Natural killer cell treated with Interleukin-12 subunit alpha and Interleukin-12 subunit beta and Interleukin-15 and Interleukin-18, amount 100 ng/mL, for 72 hours (primary cell): ENCODE data around the gene PTPRN2. TPM values are rescaled to one million over a fixed set of nuclear protein-coding genes. Genes with fewer than 3 reads are reported as not detected.
A peak's percentile ranks its signal among the peaks of the same experiment; 100 is the strongest.

ENCODE experiments used
- ATAC-seq, 2 donors: fragments of 150-1000 bp; cut with Tn5 transposase in 1 of 2; sonication (Bioruptor Pico), chemical (Tn5 transposase) in 1 of 2; 2 replicates each; pipeline ENCODE4 v1.10.0; 2021
- DNase-seq: peaks from one replicate; pipeline ENCODE4 v3.0.0; 2022; ENCODE audit warnings: low spot score
- H3K27ac Mint-ChIP-seq, 2 donors: 1 replicate in 1 of 2; 2 replicates in 1 of 2; pipeline ENCODE4 v1.8.0; 2022; ENCODE audit warnings: mixed read lengths in 2 of 2, mild to moderate bottlenecking in 1 of 2, moderate library complexity in 1 of 2
- H3K27me3 Mint-ChIP-seq, 2 donors: 1 replicate in 1 of 2; 2 replicates in 1 of 2; pipeline ENCODE4 v1.8.0; 2022; ENCODE audit warnings: mixed read lengths in 2 of 2
- H3K36me3 Mint-ChIP-seq: one replicate; pipeline ENCODE4 v1.8.0; 2022; ENCODE audit warnings: mixed read lengths
- H3K4me1 Mint-ChIP-seq, 2 donors: 1 replicate in 1 of 2; 2 replicates in 1 of 2; pipeline ENCODE4 v1.8.0; 2022; ENCODE audit warnings: low read depth in 2 of 2, mixed read lengths in 2 of 2, mild to moderate bottlenecking in 1 of 2
- H3K4me3 Mint-ChIP-seq: one replicate; pipeline ENCODE4 v1.8.0; 2022; ENCODE audit warnings: mixed read lengths
- H3K9me3 Mint-ChIP-seq: 2 replicates; pipeline ENCODE4 v1.8.0; 2022; ENCODE audit warnings: mixed read lengths
- total RNA-seq, 2 donors: library from RNA; stranded (reverse); gene quantifications; one replicate each; pipeline ENCODE4 v1.2.3, GENCODE V29; 2022

Gene PTPRN2
- total RNA-seq, 2 donors from 2014 or later = 0.17 to 0.74 TPM

DNA sequence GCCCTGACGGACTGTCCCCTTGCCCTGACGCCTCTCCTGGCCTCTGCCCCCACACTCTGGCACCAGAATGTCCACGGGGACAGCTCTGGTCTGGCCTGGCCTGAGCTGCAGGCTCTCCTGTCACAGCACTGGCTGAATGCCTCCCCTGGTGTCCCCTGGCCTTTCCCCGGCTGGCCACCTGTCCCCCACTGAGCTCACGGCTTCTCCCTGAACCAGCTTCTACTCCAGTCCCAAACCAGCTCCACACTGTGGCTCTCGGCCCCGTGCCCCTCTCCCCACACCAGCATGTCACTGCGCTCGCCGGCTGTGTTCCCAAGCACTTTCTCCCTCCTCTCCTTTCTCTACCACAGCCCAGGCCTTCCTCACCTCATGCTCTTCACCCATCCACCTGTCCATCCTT, 864.4 kb downstream of the PTPRN2 start:
- Mint-ChIP-seq H3K4me3 (no peak overlapping the region), H3K36me3 (no peaks in the 10 kb centered on the region), H3K27me3 (peaks cover 7 to 9% of the 10 kb centered on the region in 2 donors), H3K27ac (no peak overlapping the region), H3K9me3 (no peaks in the 10 kb centered on the region), H3K4me1 (no peaks in the 10 kb centered on the region)
- no peak for DNase-seq
- ATAC-seq = no peak

DNA sequence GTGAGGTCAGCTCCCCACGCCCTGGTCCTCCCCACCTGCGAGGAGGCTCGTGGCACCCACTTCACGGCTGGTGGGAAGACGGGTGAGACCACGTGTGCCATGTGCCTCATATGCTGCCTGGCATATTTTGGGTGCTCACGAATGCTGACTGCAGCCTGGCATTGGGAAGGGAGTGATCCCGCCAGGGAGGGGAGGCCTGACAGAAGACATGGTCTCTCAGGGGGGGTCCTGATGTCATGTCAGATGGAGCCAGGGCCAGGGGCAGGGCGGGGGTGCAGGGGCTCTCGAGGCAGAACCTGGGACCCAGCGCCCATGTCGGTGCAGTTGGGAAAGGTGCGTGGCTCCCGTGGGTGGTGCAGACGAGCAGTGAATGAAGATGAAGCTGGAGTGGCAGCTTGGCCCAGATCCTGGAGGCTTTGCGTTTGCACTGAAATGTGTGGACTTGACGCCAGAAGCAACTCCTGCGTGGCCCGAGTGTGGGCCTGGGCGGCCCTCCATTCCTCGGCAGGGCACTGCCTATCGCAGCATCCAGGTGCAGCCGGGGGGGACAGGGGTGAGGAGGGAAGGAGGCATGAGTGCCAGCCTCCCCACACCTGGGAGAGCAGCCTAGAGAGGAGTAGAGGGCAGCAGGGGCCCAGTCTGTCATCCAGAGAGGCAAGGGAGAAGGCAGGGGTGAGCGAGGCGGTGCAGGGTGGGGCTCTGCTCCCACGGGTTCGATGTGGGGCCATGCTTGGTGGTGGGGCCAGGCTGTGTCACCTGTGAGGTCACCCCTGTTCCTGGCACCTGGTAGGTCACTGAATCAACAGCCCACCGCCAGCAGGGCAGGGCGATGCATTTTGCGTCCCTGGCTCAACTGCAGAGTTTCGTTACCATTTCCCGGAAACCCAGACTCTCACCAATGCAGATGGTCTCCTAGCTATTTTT, 865.2 kb downstream of the PTPRN2 start:
- H3K36me3 Mint-ChIP-seq = no peaks in the 10 kb centered on the region
- peak; percentile 59 for DNase-seq
- no peaks in the 10 kb centered on the region for H3K4me1 Mint-ChIP-seq
- no peak overlapping the region for H3K4me3 Mint-ChIP-seq
- H3K27me3 Mint-ChIP-seq = peaks cover 7 to 9% of the 10 kb centered on the region in 2 donors
- H3K9me3 Mint-ChIP-seq = no peaks in the 10 kb centered on the region
- no peak overlapping the region for H3K27ac Mint-ChIP-seq
- ATAC-seq = no peak

DNA sequence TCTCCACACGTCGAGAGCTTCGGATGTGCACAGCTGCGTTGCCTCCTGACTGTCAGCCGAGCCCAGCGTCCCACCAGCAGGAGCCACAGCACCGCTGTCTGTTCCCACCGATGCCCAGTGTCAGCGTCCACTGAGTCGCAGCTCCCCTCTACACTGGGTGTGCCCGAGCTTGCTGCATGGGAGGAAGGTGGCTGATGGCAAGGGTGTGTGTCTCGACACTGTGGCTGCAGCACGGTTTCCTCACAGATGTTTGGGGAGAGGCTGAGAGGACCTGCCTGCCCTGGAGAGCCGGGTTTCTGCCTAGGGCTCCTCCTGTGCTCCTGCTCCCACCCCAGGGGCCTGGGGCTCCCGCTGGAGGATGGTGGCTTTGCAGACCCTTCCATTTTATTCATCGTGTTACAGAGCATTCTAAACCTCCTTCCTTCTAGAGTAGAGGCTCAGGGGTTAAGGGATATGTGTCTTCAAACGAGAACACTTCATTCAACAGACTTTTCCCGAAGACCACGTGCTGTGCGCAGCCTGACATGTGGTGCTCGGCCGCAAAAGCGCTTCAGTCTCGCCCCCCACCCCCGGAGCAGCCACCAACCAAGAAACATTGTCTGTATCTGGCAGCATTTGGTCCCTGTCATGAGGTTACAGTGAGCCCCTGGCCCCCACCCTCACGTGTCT, 866.0 kb downstream of the PTPRN2 start:
- DNase-seq = peak; percentile 42
- H3K27ac Mint-ChIP-seq = no peak overlapping the region
- no peak overlapping the region for H3K4me3 Mint-ChIP-seq
- no peaks in the 10 kb centered on the region for H3K9me3 Mint-ChIP-seq
- peaks cover 7 to 9% of the 10 kb centered on the region in 2 donors for H3K27me3 Mint-ChIP-seq
- H3K4me1 Mint-ChIP-seq = no peaks in the 10 kb centered on the region
- H3K36me3 Mint-ChIP-seq = no peaks in the 10 kb centered on the region
- ATAC-seq = no peak

DNA sequence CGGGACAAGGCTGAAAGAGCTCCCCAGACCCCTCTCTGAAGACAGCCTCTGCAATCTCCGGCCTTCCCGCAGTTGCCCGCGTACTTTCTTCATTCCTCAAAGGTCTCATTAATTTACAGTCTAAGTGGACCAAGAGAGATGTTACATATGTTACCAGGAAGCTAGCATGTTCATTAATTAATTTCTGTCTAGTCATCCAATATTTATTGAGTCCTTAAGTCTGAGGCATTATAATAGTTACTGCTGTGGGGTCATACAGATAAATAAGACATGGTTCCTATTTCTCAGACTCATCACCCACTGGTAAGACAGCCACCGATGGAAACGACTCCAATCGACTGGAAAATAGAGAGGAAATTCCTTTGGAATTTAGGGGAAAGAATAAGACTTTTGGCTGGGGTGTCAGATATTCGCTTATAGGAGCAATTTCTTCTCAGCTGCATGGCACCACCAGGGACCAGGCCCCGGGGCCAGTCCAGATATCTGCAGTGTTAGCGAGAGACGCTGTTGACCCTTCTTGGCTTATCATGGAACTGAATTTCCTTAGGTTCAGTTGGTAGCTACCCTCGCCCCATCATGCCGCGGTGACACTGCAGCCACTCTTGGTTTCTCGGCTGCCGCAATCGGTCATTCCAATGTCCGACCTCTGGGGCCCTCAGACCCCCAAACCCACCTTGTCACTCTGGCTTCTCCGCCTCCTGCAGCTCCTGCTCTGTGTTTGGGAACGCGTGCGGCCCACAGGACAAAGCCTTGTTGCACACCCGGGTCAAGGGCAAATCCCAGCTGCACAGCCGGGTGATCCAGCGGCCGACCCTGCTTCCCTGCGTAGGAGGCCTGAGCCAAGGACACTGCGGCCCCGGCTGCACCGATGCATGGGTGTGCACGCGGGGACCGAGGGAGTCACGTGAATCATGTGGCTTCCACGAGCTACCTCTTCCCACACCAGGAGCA, 867.6 kb downstream of the PTPRN2 start:
- Mint-ChIP-seq H3K4me1 (no peaks in the 10 kb centered on the region), H3K9me3 (no peaks in the 10 kb centered on the region), H3K27me3 (peaks cover 4 to 9% of the 10 kb centered on the region in 2 donors), H3K4me3 (no peak overlapping the region), H3K36me3 (no peaks in the 10 kb centered on the region), H3K27ac (no peak overlapping the region)
- ATAC-seq (no peak), DNase-seq (peak; percentile 47)

DNA sequence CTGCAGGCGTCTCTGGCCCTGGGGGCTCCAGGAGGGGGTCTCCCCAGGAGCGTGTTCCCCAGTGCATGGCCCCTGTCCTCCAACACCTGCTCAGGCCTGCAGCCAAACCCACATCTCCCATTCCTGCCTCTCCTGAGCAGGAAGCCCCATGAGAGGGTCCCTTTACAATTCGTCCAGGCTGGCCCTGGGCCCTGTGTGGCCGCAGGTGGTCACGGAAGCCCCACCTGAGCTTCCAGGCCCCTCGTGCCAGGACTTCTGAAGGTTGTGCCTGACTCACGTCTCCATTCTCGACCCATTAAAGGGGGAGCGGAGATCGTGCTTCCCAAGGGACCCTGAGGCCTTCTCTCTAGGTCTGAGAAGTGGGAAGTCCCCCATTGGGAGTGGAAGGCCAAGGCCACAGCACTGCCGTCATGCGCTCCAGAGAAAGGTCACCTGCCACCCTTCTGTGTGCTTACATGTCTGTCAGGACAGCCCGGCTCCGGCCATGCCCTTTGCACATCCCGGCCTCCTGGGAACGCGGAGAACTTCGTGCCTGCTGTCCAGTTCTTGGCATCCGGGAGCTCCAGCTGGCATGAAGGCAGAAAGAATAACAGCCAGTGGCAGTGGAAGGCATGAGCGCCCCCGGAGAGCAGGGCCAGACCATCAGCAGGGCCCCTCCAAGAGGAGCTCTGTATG, 868.5 kb downstream of the PTPRN2 start:
- Mint-ChIP-seq H3K4me3 (no peak overlapping the region), H3K27me3 (peaks cover 6 to 8% of the 10 kb centered on the region in 2 donors), H3K27ac (no peak overlapping the region), H3K36me3 (no peaks in the 10 kb centered on the region), H3K4me1 (no peaks in the 10 kb centered on the region), H3K9me3 (no peaks in the 10 kb centered on the region)
- DNase-seq = peak; percentile 39
- ATAC-seq = no peak

DNA sequence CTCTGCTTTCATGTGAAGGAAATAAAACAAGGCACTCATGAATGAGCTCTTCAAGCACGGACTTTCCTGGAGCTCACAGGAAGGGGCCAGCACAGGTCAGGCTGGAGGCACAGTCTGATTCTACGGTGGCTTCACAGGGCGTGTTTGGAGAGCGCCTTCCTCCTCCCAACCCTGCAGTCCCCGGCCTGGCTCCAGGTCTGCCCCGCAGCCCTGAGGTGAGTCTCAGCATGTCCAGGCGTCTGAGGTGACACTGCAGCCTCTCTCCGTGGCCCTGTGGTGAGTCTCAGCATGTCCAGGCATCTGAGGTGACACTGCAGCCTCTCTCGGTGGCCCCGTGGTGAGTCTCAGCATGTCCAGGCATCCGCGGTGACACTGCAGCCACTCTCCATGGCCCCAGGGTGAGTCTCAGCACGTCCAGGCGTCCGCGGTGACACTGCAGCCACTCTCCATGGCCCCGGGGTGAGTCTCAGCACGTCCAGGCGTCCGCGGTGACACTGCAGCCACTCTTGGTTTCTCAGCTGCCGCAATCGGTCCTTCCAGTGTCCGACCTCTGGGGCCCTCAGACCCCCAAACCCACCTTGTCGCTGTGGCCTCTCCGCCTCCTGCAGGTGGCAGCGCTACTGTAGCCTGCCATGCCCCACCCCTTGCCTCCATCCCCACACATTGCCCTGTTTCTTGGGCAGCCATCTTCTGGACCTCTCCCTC, 869.2 kb downstream of the PTPRN2 start:
- Mint-ChIP-seq H3K36me3 (no peaks in the 10 kb centered on the region), H3K27ac (no peak overlapping the region), H3K4me3 (no peak overlapping the region), H3K9me3 (no peaks in the 10 kb centered on the region), H3K27me3 (peaks cover 1 to 3% of the 10 kb centered on the region in 2 donors), H3K4me1 (no peaks in the 10 kb centered on the region)
- ATAC-seq (no peak), DNase-seq (peak; percentile 37)

DNA sequence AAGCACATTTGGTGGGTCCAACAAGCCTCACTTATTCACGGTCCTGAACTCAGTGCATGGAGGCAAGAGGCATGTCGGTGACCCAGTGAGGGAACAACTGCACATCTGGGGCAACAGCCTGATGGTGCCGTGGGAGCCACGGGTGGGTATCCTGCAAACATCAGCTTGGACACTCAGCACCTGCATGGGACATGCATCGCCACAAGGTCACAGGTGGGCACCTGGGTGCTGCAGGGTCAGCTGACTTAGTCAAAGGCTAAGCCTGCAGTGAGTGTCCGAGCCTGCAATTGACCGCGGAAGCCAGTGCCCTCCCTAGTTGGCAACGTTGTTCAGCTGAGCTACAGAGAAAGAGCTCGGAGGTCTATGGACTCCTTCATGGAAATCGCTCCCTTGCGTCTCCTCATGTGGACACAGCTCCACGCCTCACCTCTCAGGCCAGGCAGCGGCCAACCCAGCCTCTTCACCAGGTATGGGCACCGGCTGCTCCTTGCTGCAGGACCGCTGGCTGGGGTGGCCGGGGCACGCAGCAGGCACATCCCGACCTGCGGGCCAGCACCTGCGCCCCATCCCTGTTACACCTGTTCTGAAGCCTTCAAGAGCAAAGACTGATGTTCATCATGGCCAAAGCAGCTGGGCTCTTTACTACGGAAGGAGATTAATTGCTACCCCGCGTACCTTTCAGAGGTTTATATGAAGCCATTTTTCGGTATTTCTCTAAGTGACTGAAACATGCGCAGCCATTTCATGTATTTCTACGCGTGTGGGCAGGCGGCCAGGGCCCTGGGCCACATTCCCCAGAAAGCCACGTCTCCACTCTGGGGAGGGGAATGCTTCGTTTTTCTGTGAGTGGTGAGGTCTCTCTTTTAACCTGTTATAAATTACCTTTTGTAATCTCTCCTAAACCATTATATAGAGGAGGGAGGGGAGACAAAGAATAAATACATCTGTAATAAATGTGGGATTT, 870.1 kb downstream of the PTPRN2 start:
- Mint-ChIP-seq H3K27ac (no peak overlapping the region), H3K4me3 (no peak overlapping the region), H3K36me3 (no peaks in the 10 kb centered on the region), H3K4me1 (no peaks in the 10 kb centered on the region), H3K9me3 (no peaks in the 10 kb centered on the region), H3K27me3 (peaks cover 0 to 3% of the 10 kb centered on the region in 2 donors)
- no peak for ATAC-seq
- DNase-seq = no peak

DNA sequence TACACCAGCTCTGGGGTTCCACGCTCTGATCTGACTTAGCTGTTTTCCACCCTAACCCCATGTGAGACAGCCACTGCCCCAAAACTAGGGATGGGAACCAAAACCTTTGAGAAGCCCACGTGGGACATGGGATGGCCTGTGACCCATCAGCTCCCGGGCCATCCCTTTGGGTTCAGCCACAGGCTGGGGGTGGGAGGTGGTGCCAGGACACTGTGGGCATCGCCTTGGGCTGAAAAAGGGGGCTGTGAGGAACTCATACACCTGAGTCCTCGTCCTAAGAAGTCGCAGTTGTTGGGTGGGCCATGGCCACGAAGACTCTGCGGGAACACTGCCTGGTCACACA, 871.7 kb downstream of the PTPRN2 start:
- Mint-ChIP-seq H3K36me3 (no peaks in the 10 kb centered on the region), H3K9me3 (no peaks in the 10 kb centered on the region), H3K4me3 (no peak overlapping the region), H3K27ac (no peak overlapping the region), H3K4me1 (no peaks in the 10 kb centered on the region), H3K27me3 (peaks cover 0 to 3% of the 10 kb centered on the region in 2 donors)
- ATAC-seq = no peak
- DNase-seq = no peak

DNA sequence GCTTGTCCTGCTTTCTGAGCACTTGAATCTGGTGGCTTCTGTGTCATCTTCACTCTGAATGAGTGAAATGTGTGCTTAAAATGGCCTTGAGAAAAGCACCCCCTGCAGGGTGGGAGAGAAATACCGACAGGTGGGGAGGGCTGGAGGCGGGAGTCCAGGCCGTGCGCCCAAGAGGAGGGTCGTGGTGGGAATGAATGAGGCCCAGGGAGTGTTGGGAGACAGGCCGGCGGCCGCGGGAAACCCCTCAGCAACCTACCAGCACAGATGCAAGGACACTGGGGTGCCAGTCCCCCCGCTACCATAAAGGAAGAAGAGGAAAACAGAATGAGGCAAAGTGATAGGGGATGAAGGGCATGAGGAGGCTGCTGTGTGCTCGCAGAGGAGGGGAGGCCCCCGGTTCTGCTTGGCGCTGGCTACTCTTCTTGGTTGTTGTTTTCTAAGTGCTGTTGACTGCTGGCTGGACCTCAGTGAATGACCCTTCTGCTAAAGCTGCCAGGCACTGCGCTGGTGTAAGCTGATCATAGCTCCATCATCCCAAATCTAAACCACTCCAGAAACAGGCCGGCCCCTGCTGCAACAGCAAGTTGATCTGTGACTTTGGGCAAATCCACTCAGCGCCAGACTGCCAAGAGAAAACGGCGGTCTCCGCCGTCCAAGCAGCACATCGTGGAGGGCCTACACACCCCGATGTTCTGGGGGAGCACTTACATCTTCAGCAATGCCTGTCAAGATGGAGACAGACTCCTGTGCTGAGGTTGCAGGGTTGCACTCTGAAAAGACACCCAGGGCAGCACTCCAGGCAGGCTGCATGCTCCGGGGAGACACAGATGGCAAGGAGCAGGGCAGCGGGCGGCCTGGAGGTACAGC, 872.3 kb downstream of the PTPRN2 start:
- Mint-ChIP-seq H3K4me1 (no peaks in the 10 kb centered on the region), H3K36me3 (no peaks in the 10 kb centered on the region), H3K4me3 (no peak overlapping the region), H3K27ac (no peak overlapping the region), H3K9me3 (no peaks in the 10 kb centered on the region), H3K27me3 (peaks cover 0 to 3% of the 10 kb centered on the region in 2 donors)
- ATAC-seq (no peak), DNase-seq (no peak)

DNA sequence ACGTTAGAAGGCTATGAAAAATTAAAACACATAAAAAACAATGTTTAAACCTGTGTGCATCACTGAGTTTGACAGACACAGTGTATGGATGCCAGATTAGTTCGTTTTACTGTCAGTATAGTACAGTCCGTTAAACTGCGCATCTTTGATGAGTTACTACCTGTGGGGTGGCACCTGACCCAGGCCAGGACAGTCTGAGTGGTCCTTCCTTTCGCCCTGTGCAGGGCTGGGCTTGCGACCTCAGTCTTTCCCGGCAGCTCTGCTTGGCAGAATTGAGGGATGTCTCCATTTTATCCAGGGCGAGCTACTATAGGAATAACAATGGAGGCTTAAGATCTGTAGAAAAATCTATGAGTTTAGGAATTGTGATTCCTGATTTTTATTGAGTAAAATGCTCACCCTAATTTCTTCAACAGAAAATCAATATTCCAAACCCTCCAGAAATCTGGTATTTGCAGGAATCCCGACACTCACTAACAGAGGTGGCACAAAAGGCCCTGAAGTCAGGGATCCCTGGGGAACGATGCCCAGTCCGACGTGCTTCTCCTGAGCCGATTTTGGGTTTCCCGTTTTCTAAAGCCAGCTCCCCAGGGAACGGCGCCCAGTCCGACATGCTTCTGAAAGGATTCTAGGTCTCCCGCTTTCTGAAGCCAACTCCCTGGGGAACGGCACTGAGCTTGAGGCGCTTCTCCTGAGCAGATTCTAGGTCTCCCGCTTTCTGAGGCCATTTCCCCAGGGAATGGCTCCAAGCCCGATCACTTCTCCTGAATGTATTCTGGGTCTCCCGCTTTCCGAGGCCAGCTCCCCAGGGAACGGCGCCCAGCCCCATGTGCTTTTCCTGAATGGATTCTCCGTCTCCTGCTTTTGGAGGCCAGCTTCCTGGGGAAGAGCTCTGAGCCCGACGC, 873.2 kb downstream of the PTPRN2 start:
- DNase-seq (no peak), ATAC-seq (no peak)
- Mint-ChIP-seq H3K27me3 (peaks cover 0 to 3% of the 10 kb centered on the region in 2 donors), H3K27ac (no peak overlapping the region), H3K4me1 (no peaks in the 10 kb centered on the region), H3K9me3 (no peaks in the 10 kb centered on the region), H3K4me3 (no peak overlapping the region), H3K36me3 (no peaks in the 10 kb centered on the region)
